SU-DHL-6 (cell line): ENCODE data around the gene TP53BP1.

ENCODE experiments used
- EZH2phosphoT487 ChIP-seq: fragments of 200-600 bp; sonication (generic), shearing (Covaris generic); conservative IDR thresholded peaks from 2 replicates; pipeline ENCODE4 v1.6.1; 2018; ENCODE audit warnings: mild to moderate bottlenecking, antibody characterized with exemption, low read length, moderate library complexity, mixed read lengths
- TF ChIP-seq, protein P1 (sequence below): fragments of 200-600 bp; sonication (generic); IDR thresholded peaks from one replicate; pipeline ENCODE4 v1.5.1; 2017; ENCODE audit warnings: antibody characterized with exemption, mild to moderate bottlenecking, low read length, moderate library complexity; ENCODE audit not compliant: insufficient read depth, poor library complexity, severe bottlenecking

DNA sequence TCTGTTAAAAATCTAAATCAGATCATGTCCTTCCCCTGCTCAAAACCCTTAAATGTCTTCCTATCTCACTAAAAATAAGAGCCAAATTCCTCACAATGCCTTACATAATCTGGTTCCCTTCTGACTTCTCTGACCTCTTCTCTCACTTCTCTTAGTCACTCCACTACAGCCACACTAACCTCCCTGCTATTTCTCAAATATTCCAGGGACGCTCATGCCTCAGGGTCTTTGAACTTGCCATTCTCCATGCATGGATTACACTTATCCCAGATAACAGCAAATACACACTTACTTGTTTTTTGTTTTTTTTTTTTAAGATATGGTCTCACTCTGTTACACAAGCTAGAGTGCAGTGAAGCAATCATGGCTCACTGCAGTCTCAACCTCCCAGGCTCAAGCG is 8.5 kb downstream of the TP53BP1 start:
- TF ChIP-seq, protein P1, sequence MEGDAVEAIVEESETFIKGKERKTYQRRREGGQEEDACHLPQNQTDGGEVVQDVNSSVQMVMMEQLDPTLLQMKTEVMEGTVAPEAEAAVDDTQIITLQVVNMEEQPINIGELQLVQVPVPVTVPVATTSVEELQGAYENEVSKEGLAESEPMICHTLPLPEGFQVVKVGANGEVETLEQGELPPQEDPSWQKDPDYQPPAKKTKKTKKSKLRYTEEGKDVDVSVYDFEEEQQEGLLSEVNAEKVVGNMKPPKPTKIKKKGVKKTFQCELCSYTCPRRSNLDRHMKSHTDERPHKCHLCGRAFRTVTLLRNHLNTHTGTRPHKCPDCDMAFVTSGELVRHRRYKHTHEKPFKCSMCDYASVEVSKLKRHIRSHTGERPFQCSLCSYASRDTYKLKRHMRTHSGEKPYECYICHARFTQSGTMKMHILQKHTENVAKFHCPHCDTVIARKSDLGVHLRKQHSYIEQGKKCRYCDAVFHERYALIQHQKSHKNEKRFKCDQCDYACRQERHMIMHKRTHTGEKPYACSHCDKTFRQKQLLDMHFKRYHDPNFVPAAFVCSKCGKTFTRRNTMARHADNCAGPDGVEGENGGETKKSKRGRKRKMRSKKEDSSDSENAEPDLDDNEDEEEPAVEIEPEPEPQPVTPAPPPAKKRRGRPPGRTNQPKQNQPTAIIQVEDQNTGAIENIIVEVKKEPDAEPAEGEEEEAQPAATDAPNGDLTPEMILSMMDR = no peak
- no peak for TF ChIP-seq EZH2phosphoT487
